HepG2 (cell line): Measurements from ENCODE around the gene NPPA. TPM values are rescaled to one million over a fixed set of nuclear protein-coding genes. Genes with fewer than 3 reads are reported as not detected.

ENCODE experiments used
- AHR ChIP-seq: IDR thresholded peaks from 2 replicates; pipeline ENCODE4 v1.6.1; 2018; ENCODE audit warnings: missing genetic modification reagents, missing compliant biosample characterization
- ATF7 ChIP-seq, 2 experiments: fragments of 450-650 bp in 1 of 2; sonication (generic) in 1 of 2; formaldehyde crosslinking in 1 of 2; IDR thresholded peaks; 2 replicates each; pipeline versions ENCODE4 v1.4.0 to v1.6.1; 2016 to 2020; ENCODE audit warnings: antibody characterized with exemption in 1 of 2, mild to moderate bottlenecking in 1 of 2, missing genetic modification reagents in 1 of 2
- BCL6 ChIP-seq: IDR thresholded peaks from 2 replicates; pipeline ENCODE4 v1.6.1; 2016; ENCODE audit warnings: missing genetic modification reagents, missing compliant biosample characterization
- GFI1 ChIP-seq: sonication (generic); formaldehyde crosslinking; IDR thresholded peaks from 2 replicates; pipeline ENCODE4 v1.5.0; 2020; ENCODE audit warnings: missing genetic modification reagents, mild to moderate bottlenecking, borderline replicate concordance
- HNRNPUL1 ChIP-seq: fragments of 200-400 bp; formaldehyde crosslinking; IDR thresholded peaks from 2 replicates; pipeline ENCODE4 v1.6.1; 2017; ENCODE audit warnings: low read depth, mild to moderate bottlenecking, low read length, moderate library complexity
- KDM1A ChIP-seq: IDR thresholded peaks from 2 replicates; pipeline ENCODE4 v1.6.1; 2016; ENCODE audit warnings: missing compliant biosample characterization
- NFKB2 ChIP-seq: sonication (generic); formaldehyde crosslinking; IDR thresholded peaks from 2 replicates; pipeline ENCODE4 v1.4.0; 2020; ENCODE audit warnings: missing genetic modification reagents, borderline replicate concordance
- RNF219 ChIP-seq: sonication (generic); formaldehyde crosslinking; IDR thresholded peaks from 2 replicates; pipeline ENCODE4 v1.5.0; 2020; ENCODE audit warnings: mild to moderate bottlenecking, missing genetic modification reagents
- STAT5B ChIP-seq: sonication (generic); formaldehyde crosslinking; IDR thresholded peaks from 2 replicates; pipeline ENCODE4 v1.4.0; 2020; ENCODE audit warnings: missing genetic modification reagents
- U2AF2 ChIP-seq: fragments of 200-400 bp; formaldehyde crosslinking; IDR thresholded peaks from 2 replicates; pipeline ENCODE4 v1.6.1; 2017; ENCODE audit warnings: low read depth, mild to moderate bottlenecking, low read length
- ZBTB38 ChIP-seq: sonication (generic); formaldehyde crosslinking; IDR thresholded peaks from 2 replicates; pipeline ENCODE4 v1.5.1; 2020; ENCODE audit warnings: mild to moderate bottlenecking, missing genetic modification reagents
- ZBTB49 ChIP-seq: sonication (generic); formaldehyde crosslinking; IDR thresholded peaks from 2 replicates; pipeline ENCODE4 v1.4.0; 2020; ENCODE audit warnings: missing genetic modification reagents, borderline replicate concordance
- ZMYM3 ChIP-seq: sonication (generic); formaldehyde crosslinking; IDR thresholded peaks from 2 replicates; pipeline ENCODE4 v1.5.1; 2020; ENCODE audit warnings: mild to moderate bottlenecking, missing genetic modification reagents
- ZNF670 ChIP-seq: sonication (generic); formaldehyde crosslinking; IDR thresholded peaks from 2 replicates; pipeline ENCODE4 v1.8.0; 2022; ENCODE audit warnings: mild to moderate bottlenecking, missing genetic modification reagents, borderline replicate concordance
- polyA plus RNA-seq, 8 experiments: library from polyadenylated mRNA; depleted of rRNA in 3 of 8; stranded (reverse) in 7 of 8; unstranded in 1 of 8; fragments of >200 nt; fragmentation: Illumina TruSeq in 4 of 8; extraction: Trizol in 4 of 8; gene quantifications; 2 replicates each; pipeline versions ENCODE4 v1.2.1 to v1.2.3, GENCODE V29; 2011 to 2016; ENCODE audit warnings: low read depth in 4 of 8, missing spikeins in 1 of 8, mixed read lengths in 1 of 8; ENCODE audit not compliant: insufficient read depth in 1 of 8
- total RNA-seq, 5 experiments: library from RNA; depleted of rRNA; stranded (reverse); fragments of >200 nt; fragmentation: Illumina TruSeq; extraction: Trizol; gene quantifications; 2 replicates each; pipeline ENCODE4 v1.2.3, GENCODE V29; 2016; ENCODE audit warnings: low read depth in 1 of 5

NPPA gene
- total and polyA plus RNA-seq, 2 of the 13 experiments (the other 11 are each of a cell fraction or from before 2014, with no cell fraction given): not detected

GRCh38 chr1:11888206-11888876 is 40.8 kb upstream of the NPPA start (continued):
- TF ChIP-seq ZNF670 (no peak), ZBTB49 (no peak), BCL6 (CRISPR knock-in tag) (no peak), HNRNPUL1 (no peak), STAT5B (CRISPR knock-in tag) (no peak), ATF7 (IDR thresholded peaks at IDR 0.05) (no peak), ATF7 (CRISPR knock-in tag; IDR thresholded peaks at IDR 0.05) (0 out of 2 replicates have a peak, but pooled peaks have one; percentile 26), KDM1A (CRISPR knock-in tag) (peak; percentile 50; the same call in 1 of the 2 replicates), GFI1 (CRISPR knock-in tag) (no peak), AHR (CRISPR knock-in tag) (no peak), ZBTB38 (CRISPR knock-in tag) (no peak), ZMYM3 (CRISPR knock-in tag) (peak; percentile 82), NFKB2 (CRISPR knock-in tag) (no peak), RNF219 (CRISPR knock-in tag) (no peak), U2AF2 (no peak)
